Measurements from ENCODE around the gene NDE1.

DNA sequence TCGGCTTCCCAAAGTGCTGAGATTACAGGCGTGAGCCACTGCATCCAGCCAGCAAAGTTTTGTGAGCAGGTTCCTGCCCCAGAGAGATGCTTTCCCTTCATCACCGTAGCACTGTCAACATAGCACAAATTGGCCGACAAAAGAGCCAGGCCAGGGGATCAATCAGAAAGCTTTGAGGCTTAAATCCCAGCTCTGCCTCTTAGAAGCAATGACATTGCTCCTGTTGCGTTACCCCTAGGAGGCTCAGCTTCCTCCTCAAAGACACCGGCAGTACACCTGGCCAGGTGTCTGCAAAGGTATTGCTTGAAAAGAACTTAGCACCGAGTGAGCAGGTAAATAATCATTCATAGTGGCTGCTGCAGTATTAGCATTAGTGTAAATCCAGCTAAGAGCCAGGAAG, 86.5 kb downstream of the NDE1 start:
- TF ChIP-seq, protein P1, sequence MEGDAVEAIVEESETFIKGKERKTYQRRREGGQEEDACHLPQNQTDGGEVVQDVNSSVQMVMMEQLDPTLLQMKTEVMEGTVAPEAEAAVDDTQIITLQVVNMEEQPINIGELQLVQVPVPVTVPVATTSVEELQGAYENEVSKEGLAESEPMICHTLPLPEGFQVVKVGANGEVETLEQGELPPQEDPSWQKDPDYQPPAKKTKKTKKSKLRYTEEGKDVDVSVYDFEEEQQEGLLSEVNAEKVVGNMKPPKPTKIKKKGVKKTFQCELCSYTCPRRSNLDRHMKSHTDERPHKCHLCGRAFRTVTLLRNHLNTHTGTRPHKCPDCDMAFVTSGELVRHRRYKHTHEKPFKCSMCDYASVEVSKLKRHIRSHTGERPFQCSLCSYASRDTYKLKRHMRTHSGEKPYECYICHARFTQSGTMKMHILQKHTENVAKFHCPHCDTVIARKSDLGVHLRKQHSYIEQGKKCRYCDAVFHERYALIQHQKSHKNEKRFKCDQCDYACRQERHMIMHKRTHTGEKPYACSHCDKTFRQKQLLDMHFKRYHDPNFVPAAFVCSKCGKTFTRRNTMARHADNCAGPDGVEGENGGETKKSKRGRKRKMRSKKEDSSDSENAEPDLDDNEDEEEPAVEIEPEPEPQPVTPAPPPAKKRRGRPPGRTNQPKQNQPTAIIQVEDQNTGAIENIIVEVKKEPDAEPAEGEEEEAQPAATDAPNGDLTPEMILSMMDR (IDR thresholded peaks at IDR 0.05): no peak
- no peak for TF ChIP-seq POLR2AphosphoS5 (IDR thresholded peaks at IDR 0.05)

Data from stomach (tissue), 4 donors.